A673 (cell line): ENCODE results near the gene AGR3.

Source experiments
- CTCF ChIP-seq: fragments of 300-800, 200-600 bp; sonication (generic); conservative IDR thresholded peaks from 2 replicates; pipeline ENCODE4 v1.5.1; 2017; ENCODE audit warnings: low read depth, mild to moderate bottlenecking, antibody characterized with exemption, low read length, moderate library complexity, mixed read lengths
- EZH2 ChIP-seq: fragments of 200-600 bp; sonication (generic); IDR thresholded peaks from 2 replicates; pipeline ENCODE4 v1.6.1; 2017; ENCODE audit warnings: borderline replicate concordance, low read depth, mild to moderate bottlenecking, mixed read lengths, antibody characterized with exemption, low read length; ENCODE audit not compliant: poor library complexity, severe bottlenecking

GRCh38 chr7:16926861-16927260 is 45.1 kb upstream of the AGR3 start:
- TF ChIP-seq EZH2 (no peak), CTCF (no peak)
